Chondrocyte (in vitro differentiated cells): Measurements from ENCODE around the gene MMADHC. TPM values are rescaled to one million over a fixed set of nuclear protein-coding genes. Genes with fewer than 3 reads are reported as not detected.

Experiments
- DNase-seq: peaks from one replicate; pipeline ENCODE4 v3.0.0; 2021; ENCODE audit warnings: mixed read lengths, low spot score
- H3K27ac Mint-ChIP-seq: one replicate; pipeline ENCODE4 v1.8.0; 2021; ENCODE audit warnings: mild to moderate bottlenecking, moderate library complexity, mixed read lengths; ENCODE audit not compliant: unreplicated experiment
- H3K27me3 Mint-ChIP-seq: 2 replicates; pipeline ENCODE4 v1.8.0; 2021; ENCODE audit warnings: low read depth, mixed read lengths
- H3K36me3 Mint-ChIP-seq: 2 replicates; pipeline ENCODE4 v1.8.0; 2021; ENCODE audit warnings: low read depth, mixed read lengths
- H3K4me1 Mint-ChIP-seq: 2 replicates; pipeline ENCODE4 v1.8.0; 2021; ENCODE audit warnings: low read depth, mild to moderate bottlenecking, mixed read lengths
- H3K4me3 Mint-ChIP-seq: one replicate; pipeline ENCODE4 v1.8.0; 2021; ENCODE audit warnings: mild to moderate bottlenecking, moderate library complexity, mixed read lengths; ENCODE audit not compliant: unreplicated experiment
- H3K9me3 Mint-ChIP-seq: 2 replicates; pipeline ENCODE4 v1.8.0; 2021; ENCODE audit warnings: low read depth, mixed read lengths
- CTCF ChIP-seq: fragments of 200-600 bp; sonication (generic); IDR thresholded peaks from 2 replicates; pipeline ENCODE4 v1.5.0; 2021; ENCODE audit warnings: antibody characterized with exemption, mild to moderate bottlenecking, moderate library complexity
- total RNA-seq: library from RNA; stranded (reverse); gene quantifications from 3 replicates; pipeline ENCODE4 v1.2.1, GENCODE V29; 2021

The MMADHC gene
- total RNA-seq, 1 donor from 2014 or later, result 95.4 TPM

GRCh38 chr2:149537092-149537726 lies 50.4 kb downstream of the MMADHC start:
- H3K4me1 Mint-ChIP-seq, result no peaks in the 10 kb centered on the region
- H3K9me3 Mint-ChIP-seq, result no peaks in the 10 kb centered on the region
- no peak overlapping the region for H3K4me3 Mint-ChIP-seq
- no peaks in the 10 kb centered on the region for H3K36me3 Mint-ChIP-seq
- no peak for DNase-seq
- H3K27ac Mint-ChIP-seq, result no peak overlapping the region
- TF ChIP-seq CTCF, result no peak
- H3K27me3 Mint-ChIP-seq, result no peaks in the 10 kb centered on the region

- no peaks in the 10 kb centered on the region for H3K27me3 Mint-ChIP-seq
- no peaks in the 10 kb centered on the region for H3K9me3 Mint-ChIP-seq
- H3K4me3 Mint-ChIP-seq, result no peak overlapping the region
- TF ChIP-seq CTCF, result no peak
- H3K27ac Mint-ChIP-seq, result no peak overlapping the region
- DNase-seq, result no peak
- H3K4me1 Mint-ChIP-seq, result no peaks in the 10 kb centered on the region
- H3K36me3 Mint-ChIP-seq, result no peaks in the 10 kb centered on the region
Measured at GRCh38 chr2:149536649-149537048, 50.9 kb downstream of the MMADHC start.

GRCh38 chr2:149534674-149535073 lies 52.9 kb downstream of the MMADHC start:
- H3K9me3 Mint-ChIP-seq, result no peaks in the 10 kb centered on the region
- H3K27me3 Mint-ChIP-seq, result no peaks in the 10 kb centered on the region

GRCh38 chr2:149528983-149529382 lies 58.6 kb downstream of the MMADHC start:
- Mint-ChIP-seq H3K4me1 (peaks cover 16% of the 10 kb centered on the region), H3K9me3 (no peaks in the 10 kb centered on the region), H3K36me3 (no peaks in the 10 kb centered on the region), H3K4me3 (no peak overlapping the region), H3K27me3 (peaks cover 4% of the 10 kb centered on the region), H3K27ac (no peak overlapping the region)
- TF ChIP-seq CTCF, result no peak
- DNase-seq, result no peak

More at GRCh38 chr2:149534674-149535073, 52.9 kb downstream of the MMADHC start:
- Mint-ChIP-seq H3K27ac (no peak overlapping the region), H3K4me1 (no peaks in the 10 kb centered on the region), H3K4me3 (no peak overlapping the region), H3K36me3 (no peaks in the 10 kb centered on the region)
- no peak for TF ChIP-seq CTCF
- no peak for DNase-seq

GRCh38 chr2:149527998-149528755 lies 59.4 kb downstream of the MMADHC start:
- Mint-ChIP-seq H3K27ac (no peak overlapping the region), H3K9me3 (peaks cover 6% of the 10 kb centered on the region), H3K4me3 (no peak overlapping the region), H3K27me3 (peaks cover 4% of the 10 kb centered on the region), H3K36me3 (no peaks in the 10 kb centered on the region), H3K4me1 (peaks cover 16% of the 10 kb centered on the region)
- no peak for TF ChIP-seq CTCF
- DNase-seq, result no peak
